WTC11 (cell line): ENCODE results near the gene CCDC50. TPM values are rescaled to one million over a fixed set of nuclear protein-coding genes. Genes with fewer than 3 reads are reported as not detected.

Experiments used
- ATAC-seq: fragments of 200-7000 bp; cut with Tn5 transposase; 2 replicates; pipeline ENCODE4 v1.10.0; 2021; ENCODE audit warnings: mild to moderate bottlenecking, moderate library complexity
- CTCF ChIA-PET: fragments of 300-600 bp; sonication (Branson Sonifier 250); formaldehyde crosslinking; loops from one replicate; lab custom pipeline; 2021; ENCODE audit warnings: antibody characterized with exemption; lab: Charles Lee
- POLR2A ChIA-PET: fragments of 350-600 bp; sonication (Branson Sonifier 250); formaldehyde crosslinking; loops from one replicate; lab custom pipeline; 2021; ENCODE audit warnings: antibody characterized with exemption; lab: Charles Lee
- DNase-seq: peaks from one replicate; pipeline ENCODE4 v3.0.0; 2021; ENCODE audit warnings: low spot score
- H3K27ac Mint-ChIP-seq: 2 replicates; pipeline ENCODE4 v1.8.0; 2021; ENCODE audit warnings: mixed read lengths
- H3K27me3 Mint-ChIP-seq: 2 replicates; pipeline ENCODE4 v1.8.0; 2021; ENCODE audit warnings: low read depth, mild to moderate bottlenecking, moderate library complexity, mixed read lengths
- H3K36me3 Mint-ChIP-seq: 2 replicates; pipeline ENCODE4 v1.8.0; 2021; ENCODE audit warnings: mixed read lengths
- H3K4me1 Mint-ChIP-seq: 2 replicates; pipeline ENCODE4 v1.8.0; 2022; ENCODE audit warnings: mixed read lengths
- H3K4me3 Mint-ChIP-seq: 2 replicates; pipeline ENCODE4 v1.8.0; 2021; ENCODE audit warnings: mild to moderate bottlenecking, moderate library complexity, mixed read lengths
- H3K9me3 Mint-ChIP-seq: 2 replicates; pipeline ENCODE4 v1.8.0; 2021; ENCODE audit warnings: mixed read lengths
- AR ChIP-seq: fragments of 250-450 bp; sonication (Bioruptor Pico); IDR thresholded peaks from 2 replicates; pipeline ENCODE4 v1.9.0; 2021; ENCODE audit warnings: mild to moderate bottlenecking
- ATF1 ChIP-seq: sonication (generic); formaldehyde crosslinking; IDR thresholded peaks from 2 replicates; pipeline ENCODE4 v1.8.1; 2023; ENCODE audit warnings: mild to moderate bottlenecking, moderate library complexity, missing genetic modification reagents
- ATF3 ChIP-seq: sonication (generic); formaldehyde crosslinking; conservative IDR thresholded peaks from 2 replicates; pipeline ENCODE4 v1.8.1; 2022; ENCODE audit warnings: mild to moderate bottlenecking, missing genetic modification reagents
- ATF6 ChIP-seq: sonication (generic); formaldehyde crosslinking; IDR thresholded peaks from 2 replicates; pipeline ENCODE4 v1.8.1; 2023; ENCODE audit warnings: mild to moderate bottlenecking, missing genetic modification reagents
- CBFB ChIP-seq: sonication (generic); formaldehyde crosslinking; IDR thresholded peaks from 2 replicates; pipeline ENCODE4 v1.8.1; 2022; ENCODE audit warnings: mild to moderate bottlenecking, low read depth, missing genetic modification reagents
- CTCF ChIP-seq: fragments of 200-600 bp; IDR thresholded peaks from 2 replicates; pipeline ENCODE4 v1.8.0; 2022; ENCODE audit warnings: antibody characterized with exemption
- ESRRA ChIP-seq: sonication (generic); formaldehyde crosslinking; IDR thresholded peaks from 2 replicates; pipeline ENCODE4 v1.8.1; 2022; ENCODE audit warnings: mild to moderate bottlenecking, missing genetic modification reagents, borderline replicate concordance
- FOXJ3 ChIP-seq: sonication (generic); formaldehyde crosslinking; IDR thresholded peaks from 2 replicates; pipeline ENCODE4 v1.9.0; 2021; ENCODE audit warnings: missing genetic modification reagents, mild to moderate bottlenecking, borderline replicate concordance
- FOXP4 ChIP-seq: sonication (generic); formaldehyde crosslinking; IDR thresholded peaks from 2 replicates; pipeline ENCODE4 v1.8.0; 2022; ENCODE audit warnings: mild to moderate bottlenecking, missing genetic modification reagents
- JAZF1 ChIP-seq: fragments of 250-450 bp; sonication (Bioruptor Pico); IDR thresholded peaks from 2 replicates; pipeline ENCODE4 v1.9.0; 2021; ENCODE audit warnings: moderate library complexity, mild to moderate bottlenecking, inconsistent platforms
- KAT7 ChIP-seq: sonication (generic); formaldehyde crosslinking; IDR thresholded peaks from 2 replicates; pipeline ENCODE4 v1.8.1; 2023; ENCODE audit warnings: missing genetic modification reagents, mild to moderate bottlenecking, borderline replicate concordance
- MXD4 ChIP-seq: fragments of 250-450 bp; sonication (Bioruptor Pico); IDR thresholded peaks from 2 replicates; pipeline ENCODE4 v1.8.0; 2021; ENCODE audit warnings: mild to moderate bottlenecking, moderate library complexity, borderline replicate concordance
- NR2C2 ChIP-seq: sonication (generic); formaldehyde crosslinking; IDR thresholded peaks from 2 replicates; pipeline ENCODE4 v1.8.0; 2022; ENCODE audit warnings: mild to moderate bottlenecking, missing genetic modification reagents
- PRDM15 ChIP-seq: sonication (generic); formaldehyde crosslinking; IDR thresholded peaks from 2 replicates; pipeline ENCODE4 v1.8.0; 2022; ENCODE audit warnings: missing genetic modification reagents
- STAT6 ChIP-seq: sonication (generic); formaldehyde crosslinking; conservative IDR thresholded peaks from 2 replicates; pipeline ENCODE4 v1.8.1; 2023; ENCODE audit warnings: mild to moderate bottlenecking, low read depth, missing genetic modification reagents, moderate library complexity
- TCF7 ChIP-seq: sonication (generic); formaldehyde crosslinking; IDR thresholded peaks from 2 replicates; pipeline ENCODE4 v1.8.0; 2022; ENCODE audit warnings: mild to moderate bottlenecking, low read depth, missing genetic modification reagents, moderate library complexity
- TEAD4 ChIP-seq: sonication (generic); formaldehyde crosslinking; IDR thresholded peaks from 2 replicates; pipeline ENCODE4 v1.8.0; 2022; ENCODE audit warnings: mild to moderate bottlenecking, missing genetic modification reagents
- TP53 ChIP-seq: sonication (generic); formaldehyde crosslinking; IDR thresholded peaks from 2 replicates; pipeline ENCODE4 v1.8.1; 2023; ENCODE audit warnings: mild to moderate bottlenecking, missing genetic modification reagents
- ZNF219 ChIP-seq: sonication (generic); formaldehyde crosslinking; IDR thresholded peaks from 2 replicates; pipeline ENCODE4 v1.8.0; 2023; ENCODE audit warnings: missing genetic modification reagents, mild to moderate bottlenecking, borderline replicate concordance
- ZNF425 ChIP-seq: fragments of 250-450 bp; sonication (Bioruptor Pico); conservative IDR thresholded peaks from 2 replicates; pipeline ENCODE4 v1.9.0; 2021; ENCODE audit warnings: mild to moderate bottlenecking
- total RNA-seq: library from RNA; stranded (reverse); gene quantifications from 3 replicates; pipeline ENCODE4 v1.2.3, GENCODE V29; 2021

Gene CCDC50
- total RNA-seq, 1 experiment from 2014 or later: 33.1 TPM

GRCh38 chr3:191313296-191313695 lies 15.9 kb upstream of the CCDC50 start:
- H3K9me3 Mint-ChIP-seq: peaks cover 9% of the 10 kb centered on the region
- POLR2A ChIA-PET: interaction anchor here (0.6 kb wide), 1 partner anchor 923 kb away, joined by 3 read pairs; no protein-coding TSS in a partner anchor
- no peak overlapping the region for H3K4me3 Mint-ChIP-seq
- H3K27me3 Mint-ChIP-seq: no peaks in the 10 kb centered on the region
- DNase-seq (no peak), ATAC-seq (no peak)
- H3K27ac Mint-ChIP-seq: no peak overlapping the region
- TF ChIP-seq ZNF219 (CRISPR knock-in tag) (no peak), ATF3 (CRISPR knock-in tag) (no peak), ZNF425 (CRISPR knock-in tag) (no peak), JAZF1 (CRISPR knock-in tag) (no peak), FOXP4 (CRISPR knock-in tag) (no peak), CTCF (no peak), ATF1 (CRISPR knock-in tag) (no peak), ESRRA (CRISPR knock-in tag) (no peak), MXD4 (CRISPR knock-in tag) (no peak), PRDM15 (CRISPR knock-in tag) (no peak), CBFB (CRISPR knock-in tag) (no peak), FOXJ3 (CRISPR knock-in tag) (no peak), TEAD4 (no peak), NR2C2 (CRISPR knock-in tag) (no peak), TP53 (no peak), ATF6 (CRISPR knock-in tag) (no peak), STAT6 (no peak), AR (CRISPR knock-in tag) (no peak), KAT7 (CRISPR knock-in tag) (no peak), TCF7 (CRISPR knock-in tag) (no peak)
- no peaks in the 10 kb centered on the region for H3K36me3 Mint-ChIP-seq
- no peaks in the 10 kb centered on the region for H3K4me1 Mint-ChIP-seq
- CTCF ChIA-PET: no interaction called here
